ENCODE data around the gene XIRP2. TPM values are rescaled to one million over a fixed set of nuclear protein-coding genes. Genes with fewer than 3 reads are reported as not detected.

The XIRP2 gene
- total RNA-seq, 1 experiment from 2014 or later: not detected

- DNase-seq (ENCODE audit: extremely low read depth, low read depth): no peak
Measured at GRCh38 chr2:167187049-167187727, 298.9 kb downstream of the XIRP2 start.

GRCh38 chr2:167187978-167188967 lies 300.0 kb downstream of the XIRP2 start:
- no peak for DNase-seq (ENCODE audit: extremely low read depth, low read depth)

GRCh38 chr2:167190053-167190452 lies 301.8 kb downstream of the XIRP2 start:
- DNase-seq (ENCODE audit: extremely low read depth, low read depth): no peak

GRCh38 chr2:167191588-167191987 lies 303.3 kb downstream of the XIRP2 start:
- DNase-seq (ENCODE audit: extremely low read depth, low read depth): no peak

GRCh38 chr2:167192833-167193232 lies 304.6 kb downstream of the XIRP2 start:
- DNase-seq (ENCODE audit: extremely low read depth, low read depth): no peak

- peak; percentile 2 for DNase-seq (ENCODE audit: extremely low read depth, low read depth)
Measured at GRCh38 chr2:167196461-167197252, 308.4 kb downstream of the XIRP2 start.

GRCh38 chr2:167198009-167198408 lies 309.7 kb downstream of the XIRP2 start:
- no peak for DNase-seq (ENCODE audit: extremely low read depth, low read depth)

GRCh38 chr2:167198576-167198975 lies 310.3 kb downstream of the XIRP2 start:
- DNase-seq (ENCODE audit: extremely low read depth, low read depth): no peak

GRCh38 chr2:167200019-167200418 lies 311.7 kb downstream of the XIRP2 start:
- no peak for DNase-seq (ENCODE audit: extremely low read depth, low read depth)

- DNase-seq (ENCODE audit: extremely low read depth, low read depth): no peak
Measured at GRCh38 chr2:167209784-167210183, 321.5 kb downstream of the XIRP2 start.

GRCh38 chr2:167212014-167212648 lies 323.9 kb downstream of the XIRP2 start:
- peak; percentile 57 for DNase-seq (ENCODE audit: extremely low read depth, low read depth)

GRCh38 chr2:167215595-167215994 lies 327.3 kb downstream of the XIRP2 start:
- DNase-seq (ENCODE audit: extremely low read depth, low read depth): no peak

GRCh38 chr2:167237478-167237877 lies 349.2 kb downstream of the XIRP2 start:
- no peak for DNase-seq (ENCODE audit: extremely low read depth, low read depth)

GRCh38 chr2:167240671-167241070 lies 352.4 kb downstream of the XIRP2 start:
- DNase-seq (ENCODE audit: extremely low read depth, low read depth): no peak

- no peak for DNase-seq (ENCODE audit: extremely low read depth, low read depth)
Measured at GRCh38 chr2:167249197-167249596, 360.9 kb downstream of the XIRP2 start.

GRCh38 chr2:167253025-167253424 lies 364.7 kb downstream of the XIRP2 start:
- DNase-seq (ENCODE audit: extremely low read depth, low read depth): no peak

GRCh38 chr2:167254721-167255120 lies 366.4 kb downstream of the XIRP2 start:
- no peak for DNase-seq (ENCODE audit: extremely low read depth, low read depth)

- DNase-seq (ENCODE audit: extremely low read depth, low read depth): no peak
Measured at GRCh38 chr2:167258712-167259111, 370.4 kb downstream of the XIRP2 start.

GRCh38 chr2:167264380-167264779 lies 376.1 kb downstream of the XIRP2 start:
- peak; percentile 18 for DNase-seq (ENCODE audit: extremely low read depth, low read depth)

GRCh38 chr2:167265004-167265403 lies 376.7 kb downstream of the XIRP2 start:
- DNase-seq (ENCODE audit: extremely low read depth, low read depth): no peak
